ENCODE data around the gene TMEM218.

The TMEM218 gene

DNA sequence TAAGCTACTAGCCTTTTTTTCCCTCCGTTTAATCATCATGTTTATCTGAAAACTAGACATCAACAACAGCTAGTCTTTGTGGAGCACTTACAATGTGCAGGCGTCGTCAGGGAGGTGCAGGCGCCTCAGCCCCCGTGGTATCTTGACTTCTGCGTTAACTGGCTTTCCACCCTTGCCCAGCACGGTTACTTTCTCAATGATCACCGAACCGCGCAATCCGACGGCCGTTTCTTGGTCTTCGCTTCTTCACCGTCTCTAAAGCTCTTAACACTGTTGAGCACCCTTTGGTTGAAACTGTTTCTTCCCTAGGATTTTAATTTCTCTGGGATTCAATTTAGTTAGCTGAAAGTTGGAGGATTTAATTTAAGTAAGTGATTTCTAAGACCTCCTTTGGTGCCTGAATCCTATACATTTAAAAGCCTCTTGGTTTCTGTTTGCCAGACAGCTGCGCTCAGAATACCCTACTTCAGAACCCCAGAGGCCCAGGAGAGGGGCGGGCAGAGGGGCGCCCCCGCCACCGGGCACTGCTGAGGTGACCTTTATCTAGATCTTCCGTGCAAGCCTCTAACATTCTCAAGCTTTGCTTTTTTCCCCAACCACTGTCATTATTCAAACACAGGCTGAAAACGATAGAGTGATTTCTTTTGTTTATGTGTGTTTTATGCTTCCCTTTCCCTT is 18.0 kb upstream of the TMEM218 start:
- DNase-seq (ENCODE audit: low read depth) = no peak

DNA sequence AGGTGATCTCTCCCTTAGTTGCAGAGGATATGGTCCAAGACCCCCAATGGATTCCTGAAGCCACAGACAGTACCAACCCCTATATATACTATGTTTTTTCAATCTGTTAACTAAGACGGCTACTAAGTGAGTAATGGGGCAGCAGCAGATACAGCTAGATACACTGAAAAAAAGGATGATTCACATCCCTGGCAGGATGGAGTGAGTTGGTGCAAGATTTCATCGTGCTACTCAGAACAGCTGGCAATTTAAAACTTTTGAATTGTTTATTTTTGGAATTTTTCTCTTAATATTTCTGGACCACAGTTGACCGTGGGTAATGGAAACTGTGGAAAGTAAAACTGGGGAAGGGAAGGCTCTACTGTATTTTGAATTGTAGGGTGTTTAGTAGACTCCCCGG is 17.0 kb upstream of the TMEM218 start:
- DNase-seq (ENCODE audit: low read depth) = peak; percentile 17

DNA sequence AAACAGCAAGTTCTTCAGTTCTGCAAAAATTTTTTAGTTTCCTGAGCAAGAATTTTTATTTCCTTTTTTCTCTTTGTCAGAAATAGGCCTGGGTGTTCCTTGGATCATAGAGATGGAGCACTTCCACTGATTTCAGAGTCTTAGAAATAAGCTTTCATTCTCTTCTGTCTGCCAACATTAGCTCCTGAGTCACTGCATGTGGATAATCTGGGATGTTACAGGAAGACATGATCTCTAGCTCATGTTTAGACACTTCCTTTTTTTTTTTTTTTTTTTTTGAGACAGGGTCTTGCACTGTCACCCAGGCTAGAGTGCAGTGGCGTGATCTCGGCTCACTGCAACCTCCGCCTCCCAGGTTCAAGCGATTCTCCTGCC is 13.2 kb upstream of the TMEM218 start:
- DNase-seq (ENCODE audit: low read depth) = no peak

DNA sequence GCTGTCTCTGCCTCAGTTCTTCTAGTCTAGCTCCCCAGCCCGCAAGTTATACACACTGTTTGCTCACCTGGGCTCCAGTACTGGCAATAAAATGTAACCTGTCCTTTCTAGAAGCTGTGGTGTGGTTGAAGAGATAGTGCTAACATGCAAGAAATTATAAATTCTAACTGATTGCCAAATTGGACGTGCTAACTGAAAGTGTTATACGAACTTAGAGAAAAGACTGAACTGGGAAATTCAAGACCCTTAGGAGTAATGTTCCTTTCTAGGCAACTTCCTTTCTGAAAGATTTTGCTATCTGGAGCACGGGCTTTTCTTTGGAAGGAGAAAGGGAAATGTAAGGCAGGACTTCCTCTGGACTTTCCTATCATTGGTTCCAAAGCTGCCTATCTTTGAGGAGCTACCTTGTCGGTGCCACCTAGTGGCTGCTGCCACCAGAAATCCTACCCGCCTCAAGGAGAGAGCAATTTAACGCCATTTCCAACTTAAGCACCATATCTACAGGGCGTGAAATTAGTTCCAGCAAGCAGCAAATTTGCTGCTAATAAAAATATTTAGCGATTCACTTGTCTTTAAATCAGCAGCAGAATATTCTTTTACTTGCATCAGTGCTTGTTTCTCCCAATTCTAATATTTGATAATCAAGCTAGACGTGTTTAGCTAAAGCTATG is 12.7 kb upstream of the TMEM218 start:
- DNase-seq (ENCODE audit: low read depth) = no peak

DNA sequence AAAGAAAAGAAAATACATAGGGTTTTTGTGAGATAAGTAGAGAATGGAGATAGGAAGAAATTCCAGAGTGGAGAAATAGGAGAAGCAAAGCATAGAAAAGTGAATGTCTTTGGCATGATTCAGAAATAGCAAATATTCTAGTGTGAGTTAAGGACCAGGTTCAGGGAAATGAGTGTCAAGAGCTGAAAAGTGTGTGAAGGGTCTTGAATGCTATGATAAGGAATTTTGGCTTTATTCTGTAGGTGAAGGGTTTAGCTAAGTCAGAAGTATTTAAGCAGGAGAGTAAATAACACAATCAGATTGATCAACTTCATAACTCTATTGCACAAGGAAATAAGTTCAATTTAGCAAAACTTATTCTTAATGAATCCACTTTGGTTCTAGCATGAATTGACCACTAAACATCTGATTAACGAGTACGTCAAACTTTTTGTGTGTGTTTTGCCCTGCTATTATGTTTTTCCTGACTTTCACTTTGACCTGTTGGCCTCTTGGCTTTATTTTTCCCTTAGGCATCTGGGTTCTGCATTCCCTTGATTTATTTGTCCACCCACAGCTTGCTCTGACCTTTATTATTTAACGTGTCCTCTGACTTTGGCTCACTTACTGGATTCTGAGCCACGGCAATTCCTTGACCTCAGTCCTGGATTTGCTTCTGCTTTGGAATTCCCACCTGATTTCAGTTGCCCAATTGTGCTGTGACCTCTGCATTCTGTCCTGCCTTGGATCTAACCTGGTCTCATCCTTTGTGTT is 11.9 kb upstream of the TMEM218 start:
- no peak for DNase-seq (ENCODE audit: low read depth)

DNA sequence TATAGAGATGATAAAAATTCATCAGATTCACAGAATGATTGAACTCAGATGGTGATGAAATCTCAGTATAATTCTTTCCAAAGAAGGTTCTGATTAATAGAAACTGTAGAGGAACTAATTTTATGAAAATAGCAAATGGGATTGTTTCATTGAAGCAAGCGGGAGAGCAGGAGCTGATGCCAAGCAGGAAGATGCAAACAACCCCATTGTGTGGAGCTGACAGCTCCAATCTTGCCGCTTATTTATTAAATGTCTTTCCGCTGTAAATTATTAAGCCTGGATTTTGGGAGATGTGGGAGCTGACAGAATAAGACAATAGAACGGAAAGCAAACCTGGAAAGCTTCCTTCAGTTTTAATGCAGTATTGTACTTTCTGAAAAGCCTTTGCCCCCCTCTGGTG is 6.0 kb upstream of the TMEM218 start:
- DNase-seq (ENCODE audit: low read depth) = no peak

DNA sequence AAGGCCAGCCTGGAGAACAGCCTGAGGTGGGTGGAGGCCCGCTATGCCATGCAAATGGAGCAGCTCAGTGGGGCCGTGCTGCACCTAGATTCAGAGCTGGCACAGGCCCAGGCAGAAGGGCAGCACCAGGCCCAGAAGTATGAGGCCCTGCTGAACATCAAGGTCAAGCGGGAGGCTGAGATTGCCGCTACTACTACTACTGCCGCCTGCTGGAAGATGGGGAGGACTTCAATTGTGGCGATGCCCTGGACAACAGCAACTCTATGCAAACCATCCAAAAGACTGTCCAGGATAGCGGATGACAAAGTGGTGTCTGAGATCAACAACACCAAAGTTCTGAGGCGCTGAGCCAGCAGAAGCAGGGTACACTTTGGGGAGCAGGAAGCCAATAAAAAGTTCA is 3.1 kb upstream of the TMEM218 start:
- no peak for DNase-seq (ENCODE audit: low read depth)

DNA sequence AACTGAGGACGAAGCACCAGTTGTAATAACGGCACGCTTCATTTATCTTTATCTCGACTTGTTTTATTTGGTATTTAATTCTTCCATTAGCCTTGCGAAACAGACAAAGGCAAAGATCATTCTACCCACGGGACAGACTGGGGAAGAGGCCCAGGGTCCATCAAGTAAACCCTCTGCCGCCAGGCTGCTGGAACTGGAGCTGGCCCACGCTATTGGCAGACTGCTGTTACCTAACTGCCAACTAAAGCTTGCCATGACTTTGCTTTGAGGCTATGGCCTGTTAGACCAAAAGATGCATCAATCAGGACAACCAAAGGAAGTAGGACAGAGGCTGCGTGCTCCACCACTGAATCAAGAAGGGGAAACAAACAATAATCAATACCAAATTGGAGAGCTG is 780 bp upstream of the TMEM218 start:
- DNase-seq (ENCODE audit: low read depth) = no peak

DNA sequence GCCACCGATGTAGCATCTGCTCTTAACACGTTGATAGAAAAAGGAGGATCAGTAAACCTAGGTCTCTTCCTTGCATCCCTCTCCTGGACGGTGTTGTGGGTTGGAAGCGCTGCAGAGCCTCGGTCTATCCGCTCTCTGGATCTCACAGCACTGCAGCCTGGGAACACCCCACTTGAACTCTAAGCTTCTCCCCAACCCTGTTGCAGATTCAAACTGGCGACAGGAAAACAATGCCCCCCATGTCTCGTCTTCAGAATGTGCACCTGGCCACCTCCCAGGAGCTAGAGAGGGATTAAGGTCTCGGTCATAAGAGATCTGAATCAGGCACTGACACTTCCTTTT is 454 bp downstream of the TMEM218 start:
- no peak for DNase-seq (ENCODE audit: low read depth)

DNA sequence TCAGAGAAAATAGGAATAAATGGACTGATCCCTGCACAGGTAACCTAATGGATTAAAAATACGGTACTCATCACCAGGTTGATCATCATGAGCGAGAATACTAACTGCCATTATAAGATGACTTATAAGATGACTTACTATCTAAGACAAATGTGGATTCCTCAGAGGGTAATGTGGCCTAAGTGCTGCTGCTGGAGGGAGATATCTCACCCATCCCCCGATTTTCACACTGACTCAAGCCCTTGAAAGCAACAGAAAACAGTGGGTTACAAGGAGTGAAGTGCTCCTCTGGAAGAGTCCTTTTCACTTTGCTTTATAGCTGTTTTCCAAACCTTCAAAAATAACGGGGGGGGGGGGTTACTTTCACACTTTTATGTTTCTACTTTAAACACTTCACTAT is 920 bp downstream of the TMEM218 start:
- no peak for DNase-seq (ENCODE audit: low read depth)

DNA sequence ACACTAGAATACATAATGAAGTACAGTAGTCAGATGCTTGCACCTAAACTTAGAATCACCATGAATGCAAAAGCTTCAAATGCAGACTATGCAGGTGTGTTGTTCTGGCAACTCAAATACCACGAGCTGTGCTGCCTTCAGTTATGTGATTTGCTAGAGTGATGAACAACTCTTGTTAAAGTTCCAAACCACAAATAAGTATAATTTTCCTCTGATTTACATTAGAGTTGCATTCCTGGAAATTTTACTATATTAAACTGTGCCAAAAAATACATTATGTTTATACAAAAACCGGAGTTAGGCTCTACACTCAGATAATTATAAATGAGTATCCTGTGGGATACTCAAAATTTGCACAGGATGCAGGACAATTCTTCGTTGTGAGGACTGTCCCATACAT is 3.0 kb downstream of the TMEM218 start:
- no peak for DNase-seq (ENCODE audit: low read depth)

DNA sequence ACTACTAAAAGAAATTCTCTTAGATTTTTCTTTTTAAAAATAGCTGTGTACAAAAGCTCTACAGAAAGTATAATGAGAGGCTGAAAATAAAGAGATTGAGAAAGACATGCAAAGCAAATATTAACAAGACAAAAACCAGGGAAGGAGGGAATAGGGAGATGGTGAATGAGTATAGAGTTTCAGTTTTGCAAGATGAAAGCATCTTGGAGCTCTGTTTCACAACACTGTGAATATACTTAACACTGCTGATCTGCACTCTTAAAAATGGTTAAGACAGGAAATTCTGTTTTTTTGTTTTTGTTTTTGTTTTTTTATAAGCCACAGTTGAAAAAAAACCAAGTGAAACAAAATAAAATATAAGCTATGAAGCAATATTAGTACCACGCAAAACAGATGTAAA is 5.5 kb downstream of the TMEM218 start:
- DNase-seq (ENCODE audit: low read depth) = no peak

DNA sequence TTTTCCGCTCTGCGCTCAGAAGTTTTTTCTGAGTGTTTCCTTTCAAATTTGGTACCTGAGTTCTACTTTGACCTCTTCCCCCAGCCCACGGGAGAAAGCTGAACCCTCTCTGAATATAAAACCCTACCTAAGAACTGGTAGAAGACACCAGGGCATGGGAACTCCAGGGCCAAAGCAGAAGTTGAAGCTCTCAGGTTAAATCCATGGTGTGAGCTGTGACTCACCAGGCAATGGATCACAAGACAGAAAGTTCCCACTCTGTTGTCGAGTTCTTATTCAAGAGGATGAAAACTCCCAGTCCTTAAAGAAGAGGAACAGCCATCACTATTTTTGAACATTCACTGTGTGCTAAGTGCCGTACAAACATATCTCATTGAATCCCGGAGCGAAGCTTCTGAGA is 8.9 kb downstream of the TMEM218 start:
- DNase-seq (ENCODE audit: low read depth) = no peak

DNA sequence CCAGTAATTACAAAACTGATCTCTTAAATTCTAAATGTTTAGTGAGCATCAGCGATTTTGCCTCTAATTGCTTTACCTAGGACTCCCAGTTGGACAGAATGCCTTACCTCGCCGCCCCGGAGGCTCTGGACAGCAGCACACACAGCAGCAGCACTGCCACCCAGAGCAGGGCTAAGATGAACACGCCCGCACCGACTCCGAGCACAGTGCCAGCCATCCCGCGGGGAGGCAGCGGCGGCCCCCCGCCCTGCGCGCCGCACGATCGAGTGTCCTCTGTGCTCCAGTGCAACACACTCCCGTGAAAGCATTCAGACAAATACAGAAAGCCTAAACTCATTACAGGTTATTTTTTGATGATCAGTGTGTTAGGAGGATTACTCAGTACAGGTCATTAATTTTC is 9.4 kb downstream of the TMEM218 start:
- no peak for DNase-seq (ENCODE audit: low read depth)

DNA sequence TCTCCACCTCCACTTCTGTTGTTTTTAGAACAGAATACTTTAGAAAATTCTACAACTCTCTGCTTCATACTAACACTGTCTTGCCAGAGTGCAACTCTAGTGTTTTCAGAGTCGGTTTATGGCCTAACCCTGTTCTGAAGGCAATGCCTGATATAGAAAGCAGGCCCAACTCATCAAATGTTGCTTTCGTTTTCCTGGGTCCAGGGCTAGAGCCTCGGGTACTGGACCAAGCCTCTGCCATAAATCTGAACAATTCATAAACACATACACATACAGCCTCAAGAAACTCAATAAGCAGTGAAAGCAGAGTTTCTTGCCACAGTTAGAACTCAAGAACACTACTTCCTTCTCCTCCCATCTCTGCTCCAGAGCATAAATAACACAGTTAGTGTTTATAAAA is 9.8 kb downstream of the TMEM218 start:
- DNase-seq (ENCODE audit: low read depth) = no peak

DNA sequence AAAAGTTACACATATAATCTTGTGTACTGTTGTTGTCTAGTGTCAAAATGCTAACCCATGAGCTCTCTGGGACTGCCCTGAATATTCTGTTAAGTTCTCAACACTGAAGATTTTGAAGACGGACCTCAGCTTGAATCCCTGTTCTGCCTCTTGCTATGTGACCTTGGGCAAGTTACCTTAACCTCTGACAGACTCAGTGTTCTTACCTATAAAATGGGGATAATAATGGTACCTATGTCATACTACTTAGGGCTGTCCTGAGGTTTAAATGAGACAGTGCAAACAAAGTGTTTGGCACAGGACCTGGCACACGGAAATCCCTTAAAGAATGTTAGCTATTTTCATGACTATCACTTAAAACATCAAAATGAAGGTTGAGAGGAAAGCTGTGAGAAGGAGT is 11.3 kb downstream of the TMEM218 start:
- no peak for DNase-seq (ENCODE audit: low read depth)

DNA sequence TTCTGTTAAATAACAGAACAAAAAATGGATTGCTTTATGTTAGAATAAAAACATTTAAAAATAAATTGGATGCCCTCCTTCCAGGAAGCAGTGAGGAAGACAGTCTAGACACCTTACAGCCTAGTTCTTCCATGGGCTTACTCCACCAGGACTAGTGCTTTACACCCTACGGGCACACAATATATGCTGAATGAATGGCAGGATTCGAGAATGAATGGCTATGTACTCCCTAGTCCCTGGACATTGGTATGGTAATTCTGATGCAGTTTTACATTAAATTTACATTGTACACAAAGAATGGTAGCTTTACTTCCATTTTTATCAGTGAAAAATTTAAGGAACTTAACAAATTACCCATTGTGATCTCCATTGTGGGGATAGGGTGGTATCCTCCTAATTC is 16.7 kb downstream of the TMEM218 start:
- DNase-seq (ENCODE audit: low read depth) = no peak

DNA sequence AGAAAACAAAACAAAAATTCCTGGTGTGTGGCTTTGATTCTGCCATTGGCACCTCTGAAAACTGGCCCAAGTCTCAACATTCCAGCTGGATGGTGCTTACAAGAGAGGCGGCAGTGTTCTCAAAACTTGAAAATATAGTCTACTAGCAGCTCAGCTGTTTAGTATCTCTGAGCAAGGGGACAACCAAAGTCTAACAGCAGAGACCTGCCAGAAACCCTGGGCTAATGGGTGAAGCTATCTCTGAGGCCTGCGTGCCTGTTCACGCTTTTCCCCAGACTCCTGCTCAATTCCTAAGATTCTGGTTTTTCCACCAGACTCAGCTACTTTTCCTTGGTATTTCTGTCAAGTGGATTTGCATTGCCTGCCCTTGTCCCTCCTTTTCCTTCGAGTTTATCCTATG is 17.9 kb downstream of the TMEM218 start:
- no peak for DNase-seq (ENCODE audit: low read depth)

DNA sequence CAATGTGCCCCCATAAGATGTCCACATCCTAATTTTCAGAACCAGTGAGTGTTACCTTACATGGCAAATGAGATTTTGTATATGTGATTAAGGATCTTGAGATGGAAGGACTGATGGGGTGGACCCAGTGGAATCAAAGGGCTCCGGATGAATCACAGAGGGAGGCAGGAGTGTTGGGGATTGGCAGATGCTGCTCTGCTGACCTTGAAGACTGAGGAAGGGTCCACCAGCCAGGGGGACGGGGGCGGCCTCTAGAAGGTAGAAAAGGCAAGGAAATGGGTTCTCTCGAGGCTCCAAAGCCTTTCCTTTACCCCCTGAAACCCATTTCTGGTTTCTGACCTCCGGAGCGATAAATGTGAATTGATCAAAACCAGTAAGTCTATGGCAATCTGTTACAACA is 18.8 kb downstream of the TMEM218 start:
- DNase-seq (ENCODE audit: low read depth) = no peak

DNA sequence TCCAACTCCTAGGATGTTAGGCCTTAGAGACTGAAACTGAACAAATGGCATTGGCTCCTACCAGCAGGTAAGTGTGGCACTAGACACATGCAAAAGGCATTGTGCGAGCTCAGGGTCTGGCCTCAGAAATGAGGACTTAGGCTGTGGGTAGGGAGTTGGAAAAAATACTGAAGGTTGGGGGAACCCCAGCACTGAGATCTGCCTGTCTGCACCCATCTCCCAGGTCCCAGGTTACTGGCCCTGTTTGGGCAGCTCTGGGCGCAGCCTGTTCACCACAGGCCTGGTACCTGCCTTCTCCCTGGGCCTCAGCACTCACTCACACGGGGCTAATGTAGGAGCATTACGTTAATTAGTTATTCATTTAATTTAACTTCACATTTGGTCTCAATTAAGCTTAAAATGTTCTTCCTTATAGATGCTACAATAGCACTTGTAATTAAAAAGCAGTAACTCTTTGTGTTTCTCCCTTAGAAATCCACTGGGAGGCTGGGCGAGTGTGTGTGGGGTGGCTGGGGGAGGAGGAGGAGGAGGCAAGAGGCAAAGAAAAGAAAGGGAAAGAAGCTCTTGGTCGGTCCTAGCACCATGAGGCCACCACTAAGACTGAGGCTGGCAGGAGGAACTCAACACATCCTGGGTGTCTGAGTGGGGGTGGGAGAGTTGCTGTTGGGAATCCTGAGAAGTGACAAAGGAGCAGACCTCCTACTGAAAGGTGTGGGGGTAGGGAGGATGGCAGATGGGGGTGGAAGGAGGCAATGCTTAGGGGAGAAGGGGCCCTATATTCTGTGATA is 19.4 kb downstream of the TMEM218 start:
- no peak for DNase-seq (ENCODE audit: low read depth)

DNA sequence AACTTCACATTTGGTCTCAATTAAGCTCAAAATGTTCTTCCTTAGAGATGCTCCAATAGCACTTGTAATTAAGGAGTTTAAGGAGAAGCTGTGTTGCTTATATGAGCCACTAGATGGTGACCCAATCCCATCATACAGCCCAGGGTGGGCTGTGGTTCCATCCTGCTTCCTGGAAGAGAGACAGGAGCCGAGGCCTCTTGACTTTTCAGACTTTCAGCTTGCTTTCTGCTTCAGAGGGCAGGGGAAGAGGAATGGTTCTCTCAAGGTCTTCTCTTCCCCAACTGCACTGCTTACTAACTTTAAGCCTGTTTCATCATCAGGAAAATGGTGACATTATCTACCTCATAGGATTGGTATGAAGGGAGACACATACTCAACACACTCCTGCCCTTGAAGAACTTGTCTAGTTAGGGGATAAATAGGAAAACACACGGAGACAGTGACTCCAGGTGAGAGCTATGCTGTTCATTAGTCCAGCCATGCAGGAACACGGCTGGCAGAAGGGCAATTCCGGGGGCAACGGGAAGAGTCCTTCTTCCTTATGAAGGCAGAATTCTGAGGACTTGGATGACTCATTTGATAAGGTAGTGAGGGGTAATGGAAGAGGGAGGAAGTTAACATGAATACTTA is 20.1 kb downstream of the TMEM218 start:
- DNase-seq (ENCODE audit: low read depth) = no peak

DNA sequence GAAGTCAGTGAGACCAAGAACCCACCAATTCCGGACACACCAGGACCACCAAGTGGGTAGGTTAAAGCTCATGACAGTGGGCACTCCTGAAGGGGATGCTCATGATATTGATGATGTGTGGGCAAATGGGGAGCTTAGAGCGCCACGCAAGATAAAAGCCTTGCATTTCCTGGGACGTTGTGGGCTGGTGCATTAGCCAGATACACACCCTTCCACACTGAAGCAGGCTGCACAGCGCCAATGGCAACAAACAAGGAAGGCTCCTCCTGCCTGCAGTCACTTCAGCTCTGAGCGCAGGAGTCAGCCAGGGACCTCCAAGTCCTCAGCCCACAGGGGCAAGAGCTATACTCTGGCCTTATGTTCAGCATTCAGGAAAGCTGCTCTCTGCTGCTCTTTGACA is 20.6 kb downstream of the TMEM218 start:
- DNase-seq (ENCODE audit: low read depth) = no peak

Data from GM04503 (cell line).